GM19025 (cell line): Measurements from ENCODE around the gene MICU1.
"Not testable (repeated sequence)": the region's sequence is repeated elsewhere in the genome, so short reads cannot be mapped to it uniquely, and the experiment has no call there.

Experiments used
- ATAC-seq: cut with Tn5 transposase; IDR thresholded peaks from one replicate; pipeline ENCODE4 v1.9.1; 2021; ENCODE audit warnings: mild to moderate bottlenecking, low read depth, moderate library complexity; ENCODE audit not compliant: unreplicated experiment

MICU1 gene, protein sequence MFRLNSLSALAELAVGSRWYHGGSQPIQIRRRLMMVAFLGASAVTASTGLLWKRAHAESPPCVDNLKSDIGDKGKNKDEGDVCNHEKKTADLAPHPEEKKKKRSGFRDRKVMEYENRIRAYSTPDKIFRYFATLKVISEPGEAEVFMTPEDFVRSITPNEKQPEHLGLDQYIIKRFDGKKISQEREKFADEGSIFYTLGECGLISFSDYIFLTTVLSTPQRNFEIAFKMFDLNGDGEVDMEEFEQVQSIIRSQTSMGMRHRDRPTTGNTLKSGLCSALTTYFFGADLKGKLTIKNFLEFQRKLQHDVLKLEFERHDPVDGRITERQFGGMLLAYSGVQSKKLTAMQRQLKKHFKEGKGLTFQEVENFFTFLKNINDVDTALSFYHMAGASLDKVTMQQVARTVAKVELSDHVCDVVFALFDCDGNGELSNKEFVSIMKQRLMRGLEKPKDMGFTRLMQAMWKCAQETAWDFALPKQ

DNA sequence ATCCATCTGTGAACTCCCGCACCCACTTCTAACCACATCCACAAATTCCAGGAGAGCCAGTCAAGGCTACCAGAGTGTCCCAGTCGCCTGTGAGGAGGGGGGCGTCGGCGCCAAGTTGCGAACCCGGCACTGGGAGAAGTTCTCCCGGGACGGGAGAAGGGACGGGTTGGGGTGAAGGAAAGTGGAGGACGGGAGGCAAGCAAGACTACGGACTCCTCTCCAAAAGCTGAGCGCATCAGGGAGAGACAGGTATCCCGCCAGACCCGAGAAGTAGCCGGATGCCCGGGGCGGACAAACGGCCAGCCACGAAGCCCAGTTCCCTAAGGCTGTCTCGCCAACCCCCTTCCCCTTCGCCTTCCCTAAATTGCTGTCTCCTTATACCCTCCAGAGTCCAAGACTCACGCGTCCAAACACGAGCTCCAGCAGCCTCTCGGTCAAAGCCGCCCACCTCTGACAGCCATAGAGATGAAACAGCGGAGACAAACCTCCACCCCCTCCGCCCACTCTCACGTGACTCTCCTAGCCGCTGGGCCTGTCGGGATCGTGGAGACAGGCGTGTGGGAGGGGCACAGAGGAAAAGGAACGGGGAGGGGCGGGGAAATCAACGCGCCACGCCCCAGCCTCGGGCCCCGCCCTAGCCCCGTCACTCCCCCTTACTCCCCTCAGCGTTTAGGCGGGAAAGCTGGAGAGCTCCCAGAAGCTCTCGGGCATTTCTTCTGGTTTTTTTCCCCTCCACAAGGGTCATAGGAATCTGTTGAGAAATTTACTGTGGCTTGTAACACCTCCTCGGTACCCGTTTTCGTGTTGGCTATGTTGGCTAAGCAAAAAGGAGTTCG lies at the start of gene MICU1:
MICU1 (minus strand) TSS at position 472 of the 836 bp plus-strand sequence. CDS start 59,286 bp downstream, outside the sequence.
- peak; percentile 98 for ATAC-seq

DNA sequence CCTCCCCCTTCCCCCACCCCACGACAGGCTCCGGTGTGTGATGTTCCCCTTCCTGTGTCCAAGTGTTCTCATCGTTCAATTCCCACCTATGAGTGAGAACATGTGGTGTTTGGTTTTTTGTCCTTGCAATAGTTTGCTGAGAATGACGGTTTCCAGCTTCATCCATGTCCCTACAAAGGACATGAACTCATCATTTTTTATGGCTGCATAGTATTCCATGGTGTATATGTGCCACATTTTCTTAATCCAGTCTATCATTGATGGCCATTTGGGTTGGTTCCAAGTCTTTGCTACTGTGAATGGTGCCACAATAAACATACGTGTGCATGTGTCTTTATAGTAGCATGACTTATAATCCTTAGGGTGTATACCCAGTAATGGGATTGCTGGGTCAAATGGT lies 48.3 kb upstream of the MICU1 start:
- not testable (repeated sequence) for ATAC-seq

DNA sequence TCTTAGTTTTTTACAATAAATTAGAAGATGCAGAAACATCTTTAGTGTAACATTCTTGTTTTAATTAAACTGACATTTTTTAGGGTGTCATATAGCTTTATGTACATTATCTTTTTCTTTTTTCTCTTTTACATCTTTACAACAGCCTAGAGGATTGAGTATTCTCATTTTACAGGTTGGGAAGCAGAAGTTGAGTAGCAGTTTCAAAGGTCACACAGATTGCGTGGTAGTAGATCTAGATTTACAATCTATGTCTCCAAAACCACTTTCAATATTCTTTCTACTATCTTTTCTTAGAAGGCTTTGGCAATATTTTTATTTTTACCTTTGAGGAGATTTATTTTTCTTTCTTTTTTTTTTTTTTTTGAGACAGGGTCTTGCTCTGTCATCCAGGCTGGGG lies 47.4 kb upstream of the MICU1 start:
- no peak for ATAC-seq

DNA sequence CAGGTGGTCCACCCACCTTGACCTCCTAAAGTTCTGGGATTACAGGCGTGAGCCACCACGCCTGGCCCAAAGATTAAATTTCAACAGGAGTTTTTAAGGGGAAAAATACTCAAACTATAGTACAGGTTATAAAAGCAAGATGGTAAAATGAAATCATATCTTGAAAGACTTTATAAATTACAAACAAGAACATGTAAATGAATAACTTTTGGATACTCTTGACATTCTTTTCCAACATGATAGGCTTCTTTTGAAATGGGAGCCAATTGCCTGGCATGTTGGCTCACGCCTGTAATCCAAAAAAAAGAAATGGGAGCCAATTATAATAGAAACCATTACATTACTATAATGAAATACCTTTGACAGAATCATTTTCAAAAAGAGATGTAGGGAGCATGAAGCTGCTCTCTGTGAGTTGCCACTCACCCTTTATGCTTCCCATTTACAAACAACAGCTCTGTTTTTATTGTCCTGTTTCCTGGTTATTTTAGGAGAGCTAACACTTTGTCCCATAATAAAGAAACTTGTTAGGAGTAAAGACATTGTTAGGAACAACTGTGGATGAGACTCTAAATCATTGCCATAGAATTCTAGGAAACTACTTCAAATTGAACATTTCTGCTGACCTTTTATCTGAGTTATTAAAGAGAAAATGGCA lies 41.5 kb upstream of the MICU1 start:
- ATAC-seq, result no peak

DNA sequence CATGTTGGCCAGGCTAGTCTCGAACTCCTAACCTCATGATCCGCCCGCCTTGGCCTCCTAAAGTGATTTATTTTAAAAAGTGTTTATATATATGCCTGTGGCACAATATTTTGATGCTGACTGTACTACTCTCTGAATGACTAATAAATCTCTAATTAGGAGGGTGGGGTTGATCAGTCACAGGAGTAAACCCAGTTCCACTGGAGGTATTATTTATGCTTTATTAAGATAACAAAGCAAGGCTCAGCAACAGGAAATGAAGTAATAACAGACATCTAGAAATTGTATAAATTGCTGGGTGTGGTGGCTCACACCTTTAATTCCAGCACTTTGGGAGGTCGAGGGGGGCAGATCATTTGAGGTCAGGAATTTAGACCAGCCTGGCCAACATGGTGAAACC lies 40.0 kb upstream of the MICU1 start:
- ATAC-seq, result no peak

DNA sequence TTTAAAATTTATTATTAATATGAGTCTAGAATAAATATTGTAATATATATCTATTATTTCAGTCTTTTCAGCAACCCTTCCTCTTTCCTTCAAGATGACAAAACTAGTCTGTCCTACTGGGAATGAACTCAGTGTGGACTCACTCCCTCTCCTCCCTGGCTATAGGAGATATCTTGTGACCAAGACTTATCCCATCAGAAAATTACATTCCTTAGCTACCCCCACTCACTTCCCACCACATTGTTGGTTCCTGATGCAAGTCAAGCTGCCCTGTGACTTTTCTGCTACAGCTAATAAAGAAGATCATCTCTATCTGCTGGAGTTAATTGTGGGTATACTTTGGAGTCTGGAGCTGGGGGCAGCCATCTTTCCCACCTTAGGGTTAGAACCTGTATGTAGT lies 38.1 kb upstream of the MICU1 start:
- ATAC-seq, result no peak

DNA sequence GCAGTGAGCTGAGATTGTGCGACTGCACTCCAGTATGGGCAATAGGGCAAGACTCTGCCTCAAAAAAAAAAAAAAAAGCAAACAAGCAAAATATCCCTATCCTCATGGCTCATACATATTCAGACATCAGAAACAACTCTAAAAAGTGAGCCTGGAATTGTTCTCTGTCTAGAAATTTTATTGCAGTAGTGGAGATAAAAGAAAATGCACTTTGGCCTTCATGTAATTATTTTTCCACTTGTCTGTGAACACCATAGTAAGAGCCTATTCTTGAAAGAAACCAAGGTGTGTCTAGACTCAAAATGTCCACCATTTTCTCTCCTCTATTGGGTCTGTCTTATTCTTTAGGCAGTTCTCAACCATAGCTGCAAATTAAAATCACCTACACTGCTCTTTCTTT lies 35.6 kb upstream of the MICU1 start:
- no peak for ATAC-seq

DNA sequence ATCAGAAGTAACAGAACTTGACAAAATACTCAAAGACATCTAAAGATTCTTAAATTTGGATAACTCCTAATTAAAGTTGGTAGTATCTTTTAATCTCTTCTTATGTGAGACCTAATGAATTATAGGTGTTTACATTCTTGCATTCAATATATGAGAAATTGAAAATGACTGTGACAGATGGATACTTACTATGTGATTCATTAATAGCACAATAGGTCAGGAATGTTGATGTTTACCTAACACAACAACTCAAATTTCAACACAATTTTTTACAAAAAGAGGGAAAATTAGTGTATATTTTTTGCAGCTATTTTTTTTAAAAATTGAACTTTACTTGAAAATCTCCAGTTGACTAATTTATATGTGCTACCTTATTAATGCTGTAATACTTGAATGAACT lies 34.3 kb upstream of the MICU1 start:
- no peak for ATAC-seq

DNA sequence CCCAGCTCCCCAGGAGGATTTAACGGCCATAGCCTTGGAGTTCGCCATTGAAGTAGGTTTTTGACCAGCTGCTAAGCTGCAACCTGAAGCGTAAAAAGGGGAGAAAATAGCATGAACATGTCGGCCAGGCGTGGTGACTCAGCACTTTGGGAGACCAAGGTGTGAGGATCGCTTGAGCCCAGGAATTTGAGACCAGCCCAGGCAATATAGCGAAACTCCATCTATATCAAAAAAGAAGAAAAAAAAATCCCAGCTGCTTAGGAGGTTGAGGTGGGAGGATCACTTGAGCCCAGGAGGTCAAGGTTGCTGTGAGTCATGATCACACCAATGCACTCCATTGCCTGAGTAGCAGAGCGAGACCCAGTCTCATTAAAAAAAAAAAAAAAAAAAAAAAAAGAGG lies 33.8 kb upstream of the MICU1 start:
- ATAC-seq, result no peak

DNA sequence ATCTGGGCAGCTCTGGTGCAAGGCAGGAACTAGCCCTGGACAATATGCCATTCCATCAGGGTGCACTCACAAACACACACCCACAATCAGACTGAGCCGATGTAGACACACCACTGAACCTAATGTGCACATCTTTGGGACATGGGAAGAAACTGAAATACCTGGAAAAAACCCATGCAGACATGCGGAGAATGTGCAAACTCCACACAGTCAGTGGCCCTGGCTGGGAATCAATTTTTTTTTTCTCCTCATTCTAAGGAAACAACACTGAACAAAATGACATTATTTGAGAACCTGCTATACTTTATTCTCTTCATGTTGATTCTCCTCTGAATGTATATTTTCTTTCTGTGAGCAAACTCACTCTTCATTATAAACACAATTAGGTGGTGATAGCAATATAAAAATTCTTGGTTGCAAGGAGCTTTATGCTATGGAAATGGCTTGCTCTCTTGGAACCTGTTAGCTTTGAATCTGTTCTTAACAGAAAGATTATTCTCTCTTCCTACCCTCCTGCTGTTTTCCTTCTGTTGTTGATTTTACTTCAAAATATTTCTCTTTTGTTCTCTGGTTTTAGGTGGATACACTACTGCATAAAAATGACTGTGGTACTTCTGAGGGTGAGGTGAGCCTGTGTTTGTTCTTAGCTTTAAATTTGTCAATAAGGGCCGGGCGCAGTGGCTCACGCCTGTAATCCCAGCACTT lies 33.0 kb upstream of the MICU1 start:
- ATAC-seq, result no peak

DNA sequence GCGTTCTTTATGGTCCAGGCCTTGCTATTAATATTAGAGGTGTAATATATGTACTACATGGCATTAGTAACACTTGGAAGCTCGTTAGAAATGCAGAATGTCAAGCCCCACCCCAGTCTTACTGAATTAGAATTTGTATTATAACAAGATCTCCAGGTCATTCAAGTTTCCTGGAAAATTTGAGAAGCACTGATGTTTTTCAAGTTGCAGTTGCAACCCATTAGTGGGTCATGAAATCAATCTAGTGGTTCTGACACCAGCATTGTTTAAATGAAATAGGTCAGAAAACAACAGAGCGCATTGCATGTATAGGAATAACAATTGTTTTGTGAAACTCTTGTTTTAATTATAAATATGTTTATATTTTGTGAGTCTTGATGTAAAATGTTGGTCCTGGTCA lies 28.8 kb upstream of the MICU1 start:
- ATAC-seq, result no peak

DNA sequence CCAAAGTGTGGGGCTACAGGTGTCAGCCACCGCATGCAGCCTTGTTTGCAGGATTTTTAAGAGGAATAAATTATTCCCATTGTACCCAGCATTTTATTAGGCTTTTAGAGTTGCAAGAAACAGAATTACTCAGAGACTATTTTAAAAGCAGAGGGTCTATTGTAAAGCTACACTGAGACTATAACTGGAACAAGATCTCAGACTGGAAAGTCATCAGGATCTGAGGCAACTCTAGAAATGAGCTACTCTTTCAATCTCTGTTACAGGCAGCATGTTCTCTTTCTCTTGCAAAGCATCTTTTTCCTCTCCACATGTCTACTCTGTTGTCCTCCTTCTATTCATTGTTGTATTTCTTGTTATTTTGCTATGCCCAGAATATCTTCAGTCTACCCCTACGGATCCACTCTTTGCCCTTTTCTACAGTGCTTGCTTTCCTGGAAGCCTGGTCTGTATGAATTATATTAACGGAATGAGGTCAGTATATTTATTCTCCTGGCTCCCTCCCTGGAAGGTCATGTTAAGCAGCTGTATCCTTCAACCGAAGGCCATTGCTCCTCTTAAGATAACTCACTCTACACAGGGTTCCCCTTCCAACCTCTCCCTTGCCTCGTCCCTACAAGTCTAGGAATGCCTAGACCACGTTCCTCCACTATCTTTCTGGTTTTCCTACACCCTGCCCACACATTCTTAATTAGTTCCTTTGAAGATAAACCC lies 27.7 kb upstream of the MICU1 start:
- ATAC-seq, result no peak

DNA sequence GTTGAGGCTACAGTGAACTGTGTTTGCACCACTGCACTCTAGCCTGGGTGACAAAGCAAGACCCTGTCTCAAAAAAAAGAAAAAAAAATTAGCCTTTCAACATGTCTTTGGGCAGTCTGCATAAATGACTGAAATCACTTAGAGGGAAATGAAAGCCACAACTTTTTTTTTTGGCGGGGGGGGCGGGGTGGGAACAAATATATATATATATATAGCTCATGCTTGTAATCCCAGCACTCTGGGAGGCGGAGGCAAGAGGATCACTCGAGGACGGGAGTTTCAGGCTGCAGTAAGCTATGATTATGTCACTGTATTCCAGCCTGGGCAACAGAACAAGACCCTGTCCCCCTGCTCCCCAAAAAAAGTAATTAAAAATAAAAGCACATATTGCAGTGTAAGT lies 23.4 kb upstream of the MICU1 start:
- no peak for ATAC-seq

DNA sequence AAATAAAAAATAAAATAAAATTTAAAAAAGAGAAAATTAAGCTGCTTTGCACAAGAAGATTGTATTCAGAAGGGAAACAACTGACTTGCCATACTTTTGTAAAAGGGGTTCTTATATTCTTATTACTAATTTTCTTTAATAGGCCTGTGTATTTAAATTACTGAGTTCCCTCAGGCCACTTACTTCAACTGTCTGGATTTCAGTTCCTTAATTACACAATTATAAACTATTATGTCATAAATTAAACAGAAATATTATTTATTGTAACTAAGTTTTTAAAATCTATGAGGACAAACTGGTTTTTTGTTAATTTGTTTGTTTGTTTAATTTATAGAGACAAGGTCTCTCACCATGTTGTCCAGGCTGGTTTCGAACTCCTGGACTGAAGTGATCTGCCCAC lies 22.4 kb upstream of the MICU1 start:
- no peak for ATAC-seq

DNA sequence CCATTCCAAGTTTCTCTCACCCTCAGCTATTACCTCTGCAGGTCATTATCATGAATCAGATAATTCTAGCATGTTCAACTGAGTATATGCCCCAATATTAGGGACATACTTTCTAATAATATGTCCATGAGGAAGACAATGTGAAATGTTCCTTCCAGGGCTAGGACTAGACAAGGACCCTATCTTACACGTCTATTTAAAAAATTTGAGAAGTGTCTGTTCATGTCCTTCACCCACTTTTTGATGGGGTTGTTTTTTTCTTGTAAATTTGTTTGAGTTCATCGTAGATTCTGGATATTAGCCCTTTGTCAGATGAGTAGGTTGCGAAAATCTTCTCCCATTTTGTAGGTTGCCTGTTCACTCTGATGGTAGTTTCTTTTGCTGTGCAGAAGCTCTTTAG lies 21.1 kb upstream of the MICU1 start:
- ATAC-seq, result not testable (repeated sequence)

DNA sequence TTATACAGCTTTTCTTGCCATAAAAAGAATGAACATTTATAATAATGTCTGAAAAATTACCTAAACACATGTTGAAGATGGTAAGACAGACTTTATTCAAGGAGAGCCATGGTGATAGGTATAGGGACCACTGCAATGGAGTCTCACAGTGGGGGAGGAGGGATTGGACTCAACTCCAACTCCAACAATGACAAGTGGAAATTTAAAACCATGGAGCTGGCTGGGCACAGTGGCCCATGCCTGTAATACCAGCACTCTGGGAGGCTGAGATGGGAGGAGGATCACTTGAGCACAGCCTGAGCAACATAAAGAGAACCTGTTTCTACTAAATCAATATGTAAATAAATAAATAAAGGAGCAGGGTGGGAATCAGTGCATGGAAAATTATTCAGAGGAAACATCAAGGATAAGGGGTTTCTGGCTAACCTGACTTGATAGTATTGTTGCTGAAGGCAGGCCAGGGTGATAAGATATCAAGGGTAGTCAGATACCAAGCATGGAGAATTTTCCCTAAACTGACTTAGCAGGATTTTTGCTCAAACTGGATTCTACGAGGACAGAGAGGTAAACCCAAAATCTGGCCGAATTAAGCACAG lies 19.5 kb upstream of the MICU1 start:
- ATAC-seq, result no peak

DNA sequence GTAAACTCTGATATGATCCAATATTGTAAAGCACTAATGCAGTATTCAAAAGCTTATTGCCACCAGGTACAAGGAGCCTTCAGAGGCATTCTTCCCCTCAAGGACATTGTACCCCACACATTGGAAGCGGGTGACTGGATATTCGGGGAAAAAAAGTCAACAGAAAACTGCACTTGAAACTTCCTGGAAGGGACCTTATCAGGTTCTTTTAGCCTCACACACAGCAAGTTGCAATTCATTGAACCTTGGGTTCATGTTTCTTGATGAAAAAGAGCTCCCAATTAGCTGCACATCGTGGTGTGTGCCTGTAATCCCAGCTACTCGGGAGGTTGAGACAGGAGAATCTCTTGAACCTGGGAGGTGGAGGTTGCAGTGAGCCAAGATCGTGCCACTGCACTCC lies 16.4 kb upstream of the MICU1 start:
- ATAC-seq, result no peak

DNA sequence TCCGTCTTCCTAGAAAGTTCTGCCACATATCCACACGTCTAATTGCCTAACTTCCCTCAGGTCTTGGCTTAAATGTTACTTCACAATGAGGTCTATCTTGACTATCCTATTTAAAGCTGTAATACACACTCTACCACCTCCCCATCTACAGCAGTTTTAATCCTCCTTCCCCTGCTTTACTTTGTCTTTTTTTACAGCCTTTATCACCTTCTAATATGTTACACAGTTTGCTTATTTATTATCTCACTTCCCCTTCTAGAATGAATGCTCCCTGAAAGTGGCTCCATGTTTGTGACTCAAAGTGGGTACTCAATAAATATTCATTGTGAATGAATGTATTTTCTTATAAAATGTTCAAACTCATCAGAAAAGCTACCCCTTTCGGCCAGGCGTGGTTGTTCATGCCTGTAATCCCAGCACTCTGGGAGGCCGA lies 13.6 kb upstream of the MICU1 start:
- no peak for ATAC-seq
